ENCODE results near the gene F12.

GRCh38 chr5:177438468-177438867 is 29.1 kb upstream of the F12 start:
- TF ChIP-seq, protein P1, sequence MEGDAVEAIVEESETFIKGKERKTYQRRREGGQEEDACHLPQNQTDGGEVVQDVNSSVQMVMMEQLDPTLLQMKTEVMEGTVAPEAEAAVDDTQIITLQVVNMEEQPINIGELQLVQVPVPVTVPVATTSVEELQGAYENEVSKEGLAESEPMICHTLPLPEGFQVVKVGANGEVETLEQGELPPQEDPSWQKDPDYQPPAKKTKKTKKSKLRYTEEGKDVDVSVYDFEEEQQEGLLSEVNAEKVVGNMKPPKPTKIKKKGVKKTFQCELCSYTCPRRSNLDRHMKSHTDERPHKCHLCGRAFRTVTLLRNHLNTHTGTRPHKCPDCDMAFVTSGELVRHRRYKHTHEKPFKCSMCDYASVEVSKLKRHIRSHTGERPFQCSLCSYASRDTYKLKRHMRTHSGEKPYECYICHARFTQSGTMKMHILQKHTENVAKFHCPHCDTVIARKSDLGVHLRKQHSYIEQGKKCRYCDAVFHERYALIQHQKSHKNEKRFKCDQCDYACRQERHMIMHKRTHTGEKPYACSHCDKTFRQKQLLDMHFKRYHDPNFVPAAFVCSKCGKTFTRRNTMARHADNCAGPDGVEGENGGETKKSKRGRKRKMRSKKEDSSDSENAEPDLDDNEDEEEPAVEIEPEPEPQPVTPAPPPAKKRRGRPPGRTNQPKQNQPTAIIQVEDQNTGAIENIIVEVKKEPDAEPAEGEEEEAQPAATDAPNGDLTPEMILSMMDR (tag by site-specific recombination; IDR thresholded peaks at IDR 0.05) = no peak
- TF ChIP-seq ZNF175 (tag by site-specific recombination; IDR thresholded peaks at IDR 0.05) (no peak), ZBTB11 (tag by site-specific recombination; conservative IDR thresholded peaks at IDR 0.05; ENCODE audit: low read depth) (no peak), ZBTB17 (tag by site-specific recombination; IDR thresholded peaks at IDR 0.05) (no peak), ZBTB21 (tag by site-specific recombination; IDR thresholded peaks at IDR 0.05) (no peak), SP3 (tag by site-specific recombination; IDR thresholded peaks at IDR 0.05) (no peak), REPIN1 (tag by site-specific recombination; IDR thresholded peaks at IDR 0.05; ENCODE audit: low read depth) (no peak), ZNF561 (tag by site-specific recombination; IDR thresholded peaks at IDR 0.05; ENCODE audit: borderline replicate concordance) (no peak), ZNF302 (tag by site-specific recombination; IDR thresholded peaks at IDR 0.05; ENCODE audit: low read depth) (no peak)
- TF ChIP-seq, protein P2, sequence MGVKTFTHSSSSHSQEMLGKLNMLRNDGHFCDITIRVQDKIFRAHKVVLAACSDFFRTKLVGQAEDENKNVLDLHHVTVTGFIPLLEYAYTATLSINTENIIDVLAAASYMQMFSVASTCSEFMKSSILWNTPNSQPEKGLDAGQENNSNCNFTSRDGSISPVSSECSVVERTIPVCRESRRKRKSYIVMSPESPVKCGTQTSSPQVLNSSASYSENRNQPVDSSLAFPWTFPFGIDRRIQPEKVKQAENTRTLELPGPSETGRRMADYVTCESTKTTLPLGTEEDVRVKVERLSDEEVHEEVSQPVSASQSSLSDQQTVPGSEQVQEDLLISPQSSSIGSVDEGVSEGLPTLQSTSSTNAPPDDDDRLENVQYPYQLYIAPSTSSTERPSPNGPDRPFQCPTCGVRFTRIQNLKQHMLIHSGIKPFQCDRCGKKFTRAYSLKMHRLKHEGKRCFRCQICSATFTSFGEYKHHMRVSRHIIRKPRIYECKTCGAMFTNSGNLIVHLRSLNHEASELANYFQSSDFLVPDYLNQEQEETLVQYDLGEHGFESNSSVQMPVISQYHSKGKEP (tag by site-specific recombination; IDR thresholded peaks at IDR 0.05) = no peak

All from HEK293 (cell line).